Measurements from ENCODE around the gene BEGAIN.
A peak's percentile ranks its signal among the peaks of the same experiment; 100 is the strongest.
"Not testable (repeated sequence)": the region's sequence is repeated elsewhere in the genome, so short reads cannot be mapped to it uniquely, and the experiment has no call there.

The BEGAIN gene

GRCh38 chr14:100534528-100535286 lies 52.5 kb downstream of the BEGAIN start:
- DNase-seq, result no peak

- no peak for DNase-seq
Measured at GRCh38 chr14:100533656-100534485, 53.3 kb downstream of the BEGAIN start.

GRCh38 chr14:100532906-100533655 lies 54.1 kb downstream of the BEGAIN start:
- peak; percentile 27 for DNase-seq

- DNase-seq, result peak; percentile 48
Measured at GRCh38 chr14:100532154-100532861, 54.9 kb downstream of the BEGAIN start.

- no peak for DNase-seq
Measured at GRCh38 chr14:100531152-100532121, 55.8 kb downstream of the BEGAIN start.

- DNase-seq, result no peak
Measured at GRCh38 chr14:100530270-100531072, 56.7 kb downstream of the BEGAIN start.

- DNase-seq, result no peak
Measured at GRCh38 chr14:100529561-100530031, 57.6 kb downstream of the BEGAIN start.

GRCh38 chr14:100528962-100529560 lies 58.2 kb downstream of the BEGAIN start:
- no peak for DNase-seq

- DNase-seq, result no peak
Measured at GRCh38 chr14:100526632-100527031, 60.6 kb downstream of the BEGAIN start.

- DNase-seq, result no peak
Measured at GRCh38 chr14:100526057-100526456, 61.2 kb downstream of the BEGAIN start.

- no peak for DNase-seq
Measured at GRCh38 chr14:100525615-100526014, 61.6 kb downstream of the BEGAIN start.

GRCh38 chr14:100524933-100525243 lies 62.3 kb downstream of the BEGAIN start:
- no peak for DNase-seq

GRCh38 chr14:100524233-100524932 lies 62.8 kb downstream of the BEGAIN start:
- DNase-seq, result no peak

- DNase-seq, result no peak
Measured at GRCh38 chr14:100523843-100524169, 63.4 kb downstream of the BEGAIN start.

- DNase-seq, result no peak
Measured at GRCh38 chr14:100523131-100523842, 63.9 kb downstream of the BEGAIN start.

GRCh38 chr14:100522616-100523099 lies 64.6 kb downstream of the BEGAIN start:
- no peak for DNase-seq

- not testable (repeated sequence) for DNase-seq
Measured at GRCh38 chr14:100506053-100506452, 81.2 kb downstream of the BEGAIN start.

GRCh38 chr14:100504372-100505078 lies 82.7 kb downstream of the BEGAIN start:
- peak; percentile 21 for DNase-seq
